ENCODE results near the gene TH.

Gene TH

GRCh38 chr11:2213890-2214526 is 42.4 kb upstream of the TH start:
- Histone ChIP-seq H3K36me3 (ENCODE audit: insufficient read depth, low read depth, low read length) (no peaks in the 10 kb centered on the region), H3K9me3 (ENCODE audit: insufficient read depth, low read depth, low read length) (no peaks in the 10 kb centered on the region), H3K4me1 (ENCODE audit: insufficient read depth, low read length) (peaks cover 7% of the 10 kb centered on the region; the same call in 1 of the 2 replicates), H3K27me3 (ENCODE audit: insufficient read depth, low read length) (peaks cover 31% of the 10 kb centered on the region), H3K27ac (ENCODE audit: low read length) (no peak overlapping the region), H3K4me3 (ENCODE audit: low read length) (no peak overlapping the region; the same call in 1 of the 2 replicates), H3K9ac (ENCODE audit: low read depth, low read length) (no peak overlapping the region)

- no peaks in the 10 kb centered on the region for H3K9me3 ChIP-seq (ENCODE audit: insufficient read depth, low read depth, low read length)
- peaks cover 7% of the 10 kb centered on the region; the same call in 1 of the 2 replicates for H3K4me1 ChIP-seq (ENCODE audit: insufficient read depth, low read length)
- H3K36me3 ChIP-seq (ENCODE audit: insufficient read depth, low read depth, low read length), result no peaks in the 10 kb centered on the region
- no peak overlapping the region; the same call in 1 of the 2 replicates for H3K4me3 ChIP-seq (ENCODE audit: low read length)
- peaks cover 31% of the 10 kb centered on the region for H3K27me3 ChIP-seq (ENCODE audit: insufficient read depth, low read length)
- H3K9ac ChIP-seq (ENCODE audit: low read depth, low read length), result no peak overlapping the region
- H3K27ac ChIP-seq (ENCODE audit: low read length), result no peak overlapping the region
Measured at GRCh38 chr11:2213384-2213842, 41.8 kb upstream of the TH start.

GRCh38 chr11:2212411-2213251 is 41.0 kb upstream of the TH start:
- Histone ChIP-seq H3K9me3 (ENCODE audit: insufficient read depth, low read depth, low read length) (no peaks in the 10 kb centered on the region), H3K4me3 (ENCODE audit: low read length) (no peak overlapping the region), H3K4me1 (ENCODE audit: insufficient read depth, low read length) (peaks cover 7% of the 10 kb centered on the region; the same call in 1 of the 2 replicates), H3K27ac (ENCODE audit: low read length) (no peak overlapping the region), H3K36me3 (ENCODE audit: insufficient read depth, low read depth, low read length) (no peaks in the 10 kb centered on the region), H3K27me3 (ENCODE audit: insufficient read depth, low read length) (peaks cover 31% of the 10 kb centered on the region), H3K9ac (ENCODE audit: low read depth, low read length) (no peak overlapping the region)

GRCh38 chr11:2211113-2211971 is 39.7 kb upstream of the TH start:
- no peaks in the 10 kb centered on the region for H3K9me3 ChIP-seq (ENCODE audit: insufficient read depth, low read depth, low read length)
- H3K9ac ChIP-seq (ENCODE audit: low read depth, low read length), result no peak overlapping the region
- no peak overlapping the region for H3K4me3 ChIP-seq (ENCODE audit: low read length)
- H3K4me1 ChIP-seq (ENCODE audit: insufficient read depth, low read length), result peaks cover 7% of the 10 kb centered on the region; the same call in 1 of the 2 replicates
- no peaks in the 10 kb centered on the region for H3K36me3 ChIP-seq (ENCODE audit: insufficient read depth, low read depth, low read length)
- H3K27me3 ChIP-seq (ENCODE audit: insufficient read depth, low read length), result peaks cover 31% of the 10 kb centered on the region
- no peak overlapping the region for H3K27ac ChIP-seq (ENCODE audit: low read length)

- Histone ChIP-seq H3K9me3 (ENCODE audit: insufficient read depth, low read depth, low read length) (no peaks in the 10 kb centered on the region), H3K36me3 (ENCODE audit: insufficient read depth, low read depth, low read length) (no peaks in the 10 kb centered on the region), H3K9ac (ENCODE audit: low read depth, low read length) (no peak overlapping the region), H3K27ac (ENCODE audit: low read length) (no peak overlapping the region), H3K4me1 (ENCODE audit: insufficient read depth, low read length) (peaks cover 7% of the 10 kb centered on the region; the same call in 1 of the 2 replicates), H3K4me3 (ENCODE audit: low read length) (no peak overlapping the region), H3K27me3 (ENCODE audit: insufficient read depth, low read length) (peaks cover 31% of the 10 kb centered on the region)
Measured at GRCh38 chr11:2210366-2211112, 38.9 kb upstream of the TH start.

GRCh38 chr11:2209900-2210321 is 38.3 kb upstream of the TH start:
- Histone ChIP-seq H3K4me3 (ENCODE audit: low read length) (no peak overlapping the region), H3K36me3 (ENCODE audit: insufficient read depth, low read depth, low read length) (no peaks in the 10 kb centered on the region), H3K9me3 (ENCODE audit: insufficient read depth, low read depth, low read length) (no peaks in the 10 kb centered on the region), H3K9ac (ENCODE audit: low read depth, low read length) (no peak overlapping the region), H3K4me1 (ENCODE audit: insufficient read depth, low read length) (peaks cover 7% of the 10 kb centered on the region; the same call in 1 of the 2 replicates), H3K27me3 (ENCODE audit: insufficient read depth, low read length) (peaks cover 26% of the 10 kb centered on the region; the same call in 1 of the 2 replicates), H3K27ac (ENCODE audit: low read length) (no peak overlapping the region)

- Histone ChIP-seq H3K4me1 (ENCODE audit: insufficient read depth, low read length) (peaks cover 7% of the 10 kb centered on the region; the same call in 1 of the 2 replicates), H3K4me3 (ENCODE audit: low read length) (no peak overlapping the region), H3K9ac (ENCODE audit: low read depth, low read length) (no peak overlapping the region), H3K27ac (ENCODE audit: low read length) (no peak overlapping the region), H3K9me3 (ENCODE audit: insufficient read depth, low read depth, low read length) (no peaks in the 10 kb centered on the region), H3K36me3 (ENCODE audit: insufficient read depth, low read depth, low read length) (no peaks in the 10 kb centered on the region), H3K27me3 (ENCODE audit: insufficient read depth, low read length) (peaks cover 21% of the 10 kb centered on the region; the same call in 1 of the 2 replicates)
Measured at GRCh38 chr11:2209370-2209801, 37.8 kb upstream of the TH start.

- Histone ChIP-seq H3K27me3 (ENCODE audit: insufficient read depth, low read length) (peaks cover 16% of the 10 kb centered on the region; the same call in 1 of the 2 replicates), H3K4me3 (ENCODE audit: low read length) (no peak overlapping the region), H3K27ac (ENCODE audit: low read length) (no peak overlapping the region), H3K9me3 (ENCODE audit: insufficient read depth, low read depth, low read length) (no peaks in the 10 kb centered on the region), H3K4me1 (ENCODE audit: insufficient read depth, low read length) (peaks cover 6% of the 10 kb centered on the region; the same call in 1 of the 2 replicates), H3K9ac (ENCODE audit: low read depth, low read length) (no peak overlapping the region), H3K36me3 (ENCODE audit: insufficient read depth, low read depth, low read length) (no peaks in the 10 kb centered on the region)
Measured at GRCh38 chr11:2208691-2209369, 37.2 kb upstream of the TH start.

GRCh38 chr11:2207773-2208621 is 36.4 kb upstream of the TH start:
- Histone ChIP-seq H3K9ac (ENCODE audit: low read depth, low read length) (no peak overlapping the region), H3K4me3 (ENCODE audit: low read length) (no peak overlapping the region), H3K4me1 (ENCODE audit: insufficient read depth, low read length) (no peaks in the 10 kb centered on the region; the same call in 1 of the 2 replicates), H3K27ac (ENCODE audit: low read length) (no peak overlapping the region), H3K27me3 (ENCODE audit: insufficient read depth, low read length) (peaks cover 8% of the 10 kb centered on the region; the same call in 1 of the 2 replicates), H3K9me3 (ENCODE audit: insufficient read depth, low read depth, low read length) (no peaks in the 10 kb centered on the region), H3K36me3 (ENCODE audit: insufficient read depth, low read depth, low read length) (no peaks in the 10 kb centered on the region)

GRCh38 chr11:2207212-2207611 is 35.6 kb upstream of the TH start:
- H3K4me1 ChIP-seq (ENCODE audit: insufficient read depth, low read length), result no peaks in the 10 kb centered on the region
- H3K27me3 ChIP-seq (ENCODE audit: insufficient read depth, low read length), result peaks cover under 1% of the 10 kb centered on the region; the same call in 1 of the 2 replicates
- no peak overlapping the region for H3K4me3 ChIP-seq (ENCODE audit: low read length)
- H3K27ac ChIP-seq (ENCODE audit: low read length), result no peak overlapping the region
- no peaks in the 10 kb centered on the region for H3K9me3 ChIP-seq (ENCODE audit: insufficient read depth, low read depth, low read length)
- no peaks in the 10 kb centered on the region for H3K36me3 ChIP-seq (ENCODE audit: insufficient read depth, low read depth, low read length)
- H3K9ac ChIP-seq (ENCODE audit: low read depth, low read length), result no peak overlapping the region

All from iPS-20b (cell line).